ENCODE results near the gene NDUFV1.
"Not testable (repeated sequence)": the region's sequence is repeated elsewhere in the genome, so short reads cannot be mapped to it uniquely, and the experiment has no call there.

The NDUFV1 gene

DNA sequence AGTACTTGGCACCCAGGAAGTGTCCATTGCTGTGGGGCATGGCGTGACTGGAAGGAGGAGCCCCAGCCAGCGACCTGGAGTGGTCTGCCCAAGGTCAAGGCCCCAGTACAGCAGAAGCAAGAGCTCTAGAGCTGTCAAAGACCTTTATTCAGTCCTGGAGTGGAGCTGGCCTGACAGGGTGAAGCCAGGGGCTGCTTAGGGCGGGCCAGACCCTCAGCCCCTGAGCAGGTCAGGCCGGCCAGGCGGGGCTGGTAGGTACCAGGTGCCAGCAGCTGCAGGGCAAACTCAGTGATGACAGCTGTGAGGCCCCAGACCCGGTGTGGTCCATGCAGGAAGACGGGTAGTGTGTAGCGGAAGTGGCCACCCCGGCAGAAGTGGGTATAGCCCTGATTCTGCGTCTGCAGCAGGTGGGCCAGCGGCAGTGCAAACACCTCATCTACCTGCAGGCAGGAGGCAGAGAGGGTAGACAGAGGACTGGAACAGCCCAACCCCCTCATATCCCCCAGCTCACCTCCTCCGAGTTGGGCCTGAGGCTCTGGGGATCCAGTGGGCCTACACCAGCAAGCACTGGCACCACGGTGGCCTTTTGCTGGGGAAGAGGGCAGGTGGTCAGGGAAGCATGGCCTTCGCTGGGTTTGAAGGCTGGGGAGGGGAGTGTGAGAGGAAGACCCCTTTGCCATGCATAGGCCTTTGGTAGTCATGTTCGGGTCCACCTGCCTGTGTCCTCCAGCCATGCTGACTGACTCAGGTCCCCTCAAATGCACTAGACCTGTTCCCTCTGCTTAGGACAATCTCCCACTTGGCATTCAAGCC, 21.3 kb downstream of the NDUFV1 start:
- no peak for DNase-seq (ENCODE audit: low read depth in 3 of 3)

DNA sequence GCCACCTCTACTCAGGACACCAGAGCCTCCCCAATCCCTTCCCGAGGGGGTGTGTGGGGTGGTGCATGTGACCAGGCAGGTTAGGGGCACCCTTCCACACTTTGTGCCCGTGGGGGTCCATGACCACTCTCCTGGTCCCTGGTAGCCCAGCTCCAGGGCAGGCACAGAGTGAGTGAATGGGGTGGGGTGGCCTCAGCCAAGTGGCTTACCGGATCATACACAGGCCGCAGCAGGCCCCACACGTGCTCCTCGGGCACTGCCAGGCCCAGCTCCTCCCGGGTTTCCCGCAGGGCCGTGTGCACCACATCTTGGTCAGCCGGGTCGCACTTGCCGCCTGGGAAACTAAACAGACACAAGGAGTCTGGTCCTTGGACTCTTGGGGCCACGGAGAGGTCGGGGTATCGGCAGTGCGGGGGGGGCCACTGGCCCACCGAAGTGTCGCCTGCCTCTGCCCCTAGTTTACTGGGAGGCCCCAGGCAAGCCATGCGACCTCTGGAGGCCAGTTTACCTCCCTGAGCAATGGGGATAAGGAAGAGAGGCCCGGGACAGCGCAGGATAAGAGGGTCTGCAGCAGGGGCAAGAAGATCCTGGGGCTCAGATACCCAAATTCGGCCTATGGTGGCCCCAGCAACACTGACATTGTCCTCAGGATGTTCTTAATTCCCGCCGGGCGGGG, 22.1 kb downstream of the NDUFV1 start:
- DNase-seq (ENCODE audit: low read depth in 3 of 3), result no peak

DNA sequence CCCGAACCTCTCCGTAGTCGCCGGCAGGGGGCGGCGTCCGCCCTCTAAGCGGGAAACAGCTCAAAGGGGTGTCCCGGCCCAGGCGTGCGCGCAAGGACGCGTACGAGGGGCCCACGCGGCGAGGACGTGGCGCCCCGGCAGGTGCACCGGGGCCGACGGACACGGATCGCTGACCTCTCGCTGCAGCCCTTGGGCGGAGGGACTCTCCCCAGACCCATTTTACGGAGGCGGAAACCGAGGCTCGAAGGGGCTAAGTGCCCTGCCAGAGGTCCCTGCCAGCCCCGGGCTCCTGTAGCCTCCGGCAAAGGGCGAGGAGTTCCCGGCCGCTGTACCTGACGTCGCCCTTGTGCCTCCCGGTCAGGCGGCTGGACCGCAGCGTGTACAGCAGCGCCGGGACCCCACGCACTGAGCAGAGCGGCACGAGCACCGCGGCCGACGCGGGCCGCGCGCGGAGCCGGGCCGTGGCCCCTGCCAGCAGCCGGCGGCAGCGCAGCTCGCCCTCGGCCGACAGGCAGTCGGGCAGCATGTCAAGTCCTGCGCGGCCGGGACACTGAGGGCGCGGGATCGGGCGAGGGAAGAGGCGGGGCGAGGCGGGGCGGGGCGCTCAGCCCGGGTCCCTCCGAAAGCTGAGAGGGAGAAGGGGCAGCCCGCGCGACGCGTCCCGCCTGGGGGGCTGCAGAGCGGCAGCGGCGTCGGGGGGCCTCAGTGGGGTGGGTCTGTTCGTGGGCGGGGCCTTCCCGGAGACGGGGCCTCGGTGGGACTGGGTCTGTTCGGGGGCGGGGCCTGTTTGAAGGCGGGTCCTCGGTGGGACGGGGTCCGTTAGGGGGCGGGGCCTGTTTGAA, 22.9 kb downstream of the NDUFV1 start, which contains the start of gene NUDT8:
Gene NUDT8, minus strand, starts transcription at position 552 of the 842 bp plus-strand sequence. Its CDS starts 26 bp downstream, at position 526.
- DNase-seq (ENCODE audit: low read depth in 3 of 3), result peak; percentile 77 to 99 (median 77)

DNA sequence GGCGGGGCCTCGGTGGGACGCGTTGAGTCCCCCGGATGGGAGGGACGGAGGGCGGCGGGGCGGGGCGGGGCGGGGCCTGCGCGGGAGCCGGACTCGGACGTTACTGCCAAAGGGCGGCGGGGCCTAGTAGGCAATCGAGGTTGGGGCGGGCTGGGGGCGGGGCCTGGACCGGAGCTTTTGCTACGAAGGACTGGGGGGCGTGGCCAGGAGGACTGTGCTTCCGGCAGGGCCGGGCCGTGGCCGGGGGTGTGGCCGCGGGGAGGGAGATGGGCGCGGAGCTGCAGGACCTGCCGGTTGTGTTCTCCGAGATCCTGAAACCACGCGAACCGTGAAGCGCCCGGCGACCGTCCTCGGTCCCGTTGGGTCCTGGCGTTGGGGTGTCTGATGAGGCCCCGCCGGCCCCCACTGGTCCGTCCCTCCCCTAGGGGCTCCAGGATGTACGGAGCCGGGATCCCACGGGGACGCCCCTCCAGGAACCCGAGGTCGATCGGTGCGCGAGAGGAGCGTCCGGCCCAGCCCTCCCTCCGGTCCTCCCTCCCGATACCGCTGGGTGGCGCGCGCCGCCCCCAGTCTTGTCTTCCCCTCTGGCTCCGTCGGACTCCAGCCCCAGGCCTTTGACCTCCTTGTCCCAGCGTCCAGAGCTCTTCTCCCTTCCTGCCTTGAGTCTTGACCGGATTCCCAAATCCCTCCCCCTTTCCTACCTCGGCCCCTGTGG, 23.6 kb downstream of the NDUFV1 start:
- DNase-seq (ENCODE audit: low read depth in 3 of 3), result peak in 2 of 3 experiments; percentile 87 to 94

DNA sequence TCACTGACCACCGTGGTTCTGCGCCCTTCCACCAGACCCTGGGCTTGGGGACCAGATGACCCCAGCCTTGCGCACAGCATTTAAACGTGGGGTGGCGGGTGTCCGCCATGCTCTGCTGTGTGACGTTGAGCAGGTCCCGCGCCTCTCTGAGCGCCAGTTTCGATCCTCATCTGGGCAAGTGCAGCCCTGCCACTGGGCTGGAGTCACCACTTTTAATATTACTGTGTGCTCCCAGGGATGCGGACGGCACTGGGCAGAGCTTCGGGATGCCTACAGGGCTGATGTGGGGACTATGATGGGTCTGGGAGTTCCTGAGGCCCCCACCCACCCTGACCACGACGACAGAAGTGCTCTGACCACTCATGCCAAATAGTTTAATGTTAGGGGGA, 24.2 kb downstream of the NDUFV1 start:
- no peak for DNase-seq (ENCODE audit: low read depth in 3 of 3)

DNA sequence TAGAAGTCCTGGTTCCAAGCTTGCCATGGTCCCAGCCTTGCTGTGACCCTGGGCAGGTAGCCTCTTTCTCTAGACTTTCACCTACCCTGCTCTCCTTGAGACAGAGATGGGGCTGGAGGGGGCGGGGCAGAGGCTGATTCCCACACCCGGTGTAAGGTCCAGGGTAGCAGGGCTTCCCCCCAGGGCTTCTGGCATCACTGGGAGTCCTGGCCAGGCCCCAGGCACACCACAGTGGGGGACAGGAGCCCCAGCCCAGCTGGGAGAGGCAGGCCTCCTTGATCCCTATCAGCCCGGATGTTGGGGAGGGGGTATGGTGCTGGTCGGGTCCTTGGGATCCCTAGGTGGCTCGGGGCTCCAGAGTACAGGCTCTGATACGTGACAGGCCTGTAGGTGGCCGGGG, 24.7 kb downstream of the NDUFV1 start:
- DNase-seq (ENCODE audit: low read depth in 3 of 3), result no peak

DNA sequence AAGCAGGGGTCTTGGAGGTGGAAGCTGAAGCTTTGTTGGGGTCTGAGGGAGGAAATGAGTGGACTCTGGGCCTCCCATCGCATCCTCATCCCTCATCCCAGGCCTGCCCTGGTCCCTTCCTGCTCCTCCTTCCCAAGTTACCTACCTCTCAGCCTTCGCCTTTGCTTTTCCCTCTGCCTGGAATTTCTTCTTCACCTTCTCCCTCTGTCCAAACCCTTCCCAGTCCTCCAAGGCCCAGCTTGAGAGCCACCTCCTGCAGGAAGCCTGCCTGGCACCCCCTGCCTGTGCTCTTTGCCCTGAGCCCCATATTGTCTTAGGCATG, 25.1 kb downstream of the NDUFV1 start:
- DNase-seq (ENCODE audit: low read depth in 3 of 3), result no peak

DNA sequence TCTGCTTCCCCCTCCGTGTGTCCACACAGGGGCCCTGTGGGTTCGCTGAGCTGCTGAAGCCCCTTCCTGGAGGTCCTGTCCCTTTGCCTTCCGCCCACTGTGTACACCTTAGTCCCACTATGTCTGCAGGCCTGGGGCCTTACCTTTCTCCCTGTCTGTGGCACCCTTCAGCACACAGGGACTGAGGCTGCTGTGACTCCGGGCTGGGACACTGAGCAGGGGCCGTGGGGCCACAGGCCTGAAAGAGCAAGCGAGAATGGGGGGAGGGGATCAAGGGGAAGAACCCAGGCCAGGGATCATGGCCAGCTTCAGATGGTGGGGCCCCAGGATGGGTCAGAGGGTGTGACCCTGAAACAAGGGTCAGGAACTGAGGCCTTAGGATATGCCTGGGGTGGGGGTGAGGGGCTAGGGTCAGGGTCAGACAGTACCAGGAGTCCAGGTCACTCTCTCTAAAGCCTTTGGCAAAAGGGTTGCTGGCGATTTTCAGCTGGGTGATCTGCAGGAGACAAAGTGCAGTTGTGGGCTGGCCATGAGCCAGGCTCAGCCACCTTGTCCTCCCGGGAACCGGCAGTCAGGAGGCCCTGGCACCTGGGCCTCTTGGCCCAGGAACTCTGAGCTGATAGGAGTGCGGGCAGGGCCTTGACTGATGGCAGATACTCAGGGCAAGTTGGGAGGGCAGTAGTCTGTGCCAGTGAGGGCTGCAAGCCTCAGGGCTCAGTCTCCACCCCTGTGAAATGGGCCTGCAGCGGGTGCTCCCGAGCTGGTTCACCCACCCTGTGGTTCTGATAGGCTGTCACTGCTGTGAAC, 25.6 kb downstream of the NDUFV1 start:
- no peak for DNase-seq (ENCODE audit: low read depth in 3 of 3)

DNA sequence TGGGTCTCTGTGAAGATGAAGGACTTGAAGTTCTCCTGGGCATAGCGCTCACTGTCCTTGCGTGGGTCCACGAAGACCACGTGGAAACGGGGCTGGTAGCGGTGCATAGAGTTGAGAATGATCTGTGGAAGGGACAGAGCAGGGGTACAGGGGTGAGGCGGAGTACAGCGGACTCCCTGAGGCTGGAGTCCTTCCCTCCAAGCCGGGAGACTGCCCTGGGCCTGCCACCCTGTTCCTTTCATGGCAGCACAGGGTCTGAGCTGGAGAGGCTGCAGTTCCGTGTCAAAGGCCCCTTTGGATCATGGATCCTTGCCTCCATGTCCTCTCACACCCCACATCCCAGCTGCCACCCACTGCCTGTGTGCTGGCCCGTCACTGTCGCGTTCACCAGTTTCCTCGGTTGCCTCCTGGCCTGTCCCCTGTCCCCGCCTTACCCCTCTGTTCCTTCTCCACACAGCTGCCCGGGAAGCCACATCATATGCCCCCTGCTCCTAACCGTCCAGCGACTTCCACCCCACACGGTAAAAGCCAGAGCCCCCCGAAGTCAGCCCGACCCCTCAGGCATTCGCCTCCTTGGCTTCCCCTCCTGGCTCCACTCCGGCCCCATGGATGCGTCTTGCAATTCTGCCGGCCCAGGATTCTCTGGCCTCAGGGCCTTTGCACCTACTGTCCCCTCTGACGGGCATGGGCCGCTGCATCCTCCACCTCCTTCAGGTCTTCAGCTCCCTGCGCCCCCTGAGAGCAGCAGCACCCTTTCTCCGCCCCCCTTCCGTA, 26.4 kb downstream of the NDUFV1 start:
- DNase-seq (ENCODE audit: low read depth in 3 of 3), result no peak

DNA sequence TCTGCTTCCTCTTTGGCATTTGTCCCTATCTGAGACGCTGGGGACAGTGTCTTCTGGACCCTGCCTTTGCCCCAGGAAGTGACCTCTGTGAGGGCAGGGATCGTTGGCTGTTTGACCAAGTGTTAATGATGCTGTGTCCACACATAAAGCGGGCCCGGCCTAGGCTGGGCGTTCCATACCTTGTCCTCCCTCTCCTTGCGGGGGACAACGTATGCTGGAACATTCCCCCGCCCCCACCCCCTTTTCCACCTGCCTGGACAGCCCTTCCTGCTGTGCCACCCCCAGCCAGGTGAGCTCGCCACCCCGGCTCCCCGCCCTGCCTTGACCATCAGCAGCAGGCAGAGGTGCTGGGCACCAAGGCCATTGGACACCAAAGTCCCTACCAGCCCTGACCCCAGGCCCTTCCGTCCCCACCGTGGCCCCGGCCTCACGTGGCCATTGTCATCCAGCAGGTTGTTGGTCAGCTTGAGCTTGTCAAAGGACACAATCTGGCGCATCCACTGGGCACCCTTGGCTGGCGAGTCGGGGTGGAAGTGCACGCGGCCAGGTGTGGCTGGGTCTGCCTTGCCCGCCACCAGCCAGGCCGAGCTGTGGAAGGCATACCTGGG, 27.1 kb downstream of the NDUFV1 start:
- DNase-seq (ENCODE audit: low read depth in 3 of 3), result no peak

DNA sequence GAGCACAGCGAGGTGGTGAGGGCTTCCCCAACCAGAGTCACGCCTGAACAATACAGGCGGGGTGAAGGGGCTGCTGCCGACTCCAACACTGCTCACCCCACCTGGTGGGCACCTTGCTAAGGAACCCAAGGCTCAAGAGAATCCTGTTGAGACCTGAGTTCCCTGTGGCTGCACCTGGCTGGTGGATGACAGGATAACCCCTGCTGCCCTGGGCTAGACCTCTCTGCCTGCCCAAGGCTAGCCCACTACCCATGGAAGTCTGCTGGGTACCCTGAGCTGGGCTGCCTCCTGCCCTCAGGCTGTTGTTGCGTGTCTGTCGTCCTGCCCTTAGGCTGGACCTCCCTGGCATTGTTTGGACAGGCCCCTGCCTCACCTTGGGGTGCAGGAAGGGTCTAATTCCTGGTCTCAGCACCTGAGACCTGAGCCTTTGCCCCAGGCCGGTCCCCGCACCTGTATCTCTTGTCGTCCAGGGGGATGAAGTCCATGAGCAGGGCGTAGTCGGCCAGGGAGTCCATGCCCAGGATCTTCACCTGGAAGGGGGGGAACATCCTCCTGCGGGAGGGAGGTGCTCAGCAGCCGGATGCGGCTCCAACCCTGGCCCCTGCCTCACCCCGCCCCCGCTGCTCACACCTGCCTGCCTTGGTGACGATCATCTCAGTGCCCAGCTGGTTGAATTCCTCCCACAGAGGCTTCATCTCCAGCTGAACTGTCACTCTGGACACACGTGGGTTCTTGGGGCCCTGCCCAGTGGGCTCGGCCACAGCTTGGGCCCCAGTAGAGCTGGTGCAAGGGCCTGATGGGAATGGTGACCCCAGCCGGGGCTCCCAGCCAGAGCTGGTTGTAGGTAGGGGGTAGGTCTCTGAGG, 27.9 kb downstream of the NDUFV1 start:
- no peak for DNase-seq (ENCODE audit: low read depth in 3 of 3)

DNA sequence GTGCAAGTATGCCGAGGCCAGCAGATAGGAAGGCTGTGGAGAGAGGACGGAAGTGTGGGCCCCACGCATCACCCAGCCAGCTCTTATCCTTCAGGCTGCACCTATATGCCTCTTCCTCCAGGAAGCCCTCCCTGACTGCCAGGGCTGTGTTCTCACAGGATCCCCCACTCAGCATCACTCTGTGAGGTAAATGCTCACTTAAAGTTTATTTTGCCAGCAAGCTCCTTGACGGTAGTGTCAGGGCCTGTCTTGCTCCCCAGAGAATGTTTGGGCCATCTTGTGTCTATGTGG, 28.4 kb downstream of the NDUFV1 start:
- DNase-seq (ENCODE audit: low read depth in 3 of 3), result no peak

DNA sequence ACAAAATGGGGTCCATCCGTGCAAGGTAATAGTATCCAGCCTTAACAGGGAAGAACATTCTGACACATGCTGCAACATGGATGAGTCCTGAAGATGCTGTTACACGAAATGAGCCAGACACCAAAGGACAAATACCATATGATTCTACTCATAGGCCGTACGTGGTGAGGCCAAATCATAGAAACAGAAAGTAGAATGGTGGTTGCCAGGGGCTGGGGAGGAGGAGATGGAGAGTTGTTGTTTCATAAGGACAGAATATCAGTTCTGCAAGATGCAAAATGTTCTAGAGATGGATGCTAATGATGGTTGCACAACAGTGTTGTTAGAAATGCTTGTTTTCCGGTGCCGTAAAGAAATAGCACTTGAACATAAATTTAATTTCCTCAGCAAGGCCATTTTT, 30.2 kb downstream of the NDUFV1 start:
- no peak for DNase-seq (ENCODE audit: low read depth in 3 of 3)

DNA sequence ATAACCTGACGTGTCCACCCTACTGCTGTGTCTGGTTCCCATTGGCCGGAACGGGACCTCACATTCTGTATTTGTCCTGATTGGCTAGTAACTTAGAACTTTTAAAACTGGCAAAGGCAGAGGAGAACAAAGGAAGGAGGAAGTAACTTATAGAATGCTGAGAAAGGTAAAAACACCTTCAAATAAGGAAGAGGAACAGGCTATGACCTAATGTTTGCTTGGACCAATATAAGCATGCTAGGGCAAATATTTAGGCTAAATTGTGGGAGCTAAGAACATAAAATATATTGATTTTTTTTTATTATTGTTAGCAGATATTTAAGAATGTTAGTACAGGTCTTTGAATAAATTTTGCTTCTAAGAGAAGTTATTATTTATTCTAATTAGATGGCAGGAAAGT, 30.7 kb downstream of the NDUFV1 start:
- not testable (repeated sequence) for DNase-seq (ENCODE audit: low read depth in 3 of 3)

DNA sequence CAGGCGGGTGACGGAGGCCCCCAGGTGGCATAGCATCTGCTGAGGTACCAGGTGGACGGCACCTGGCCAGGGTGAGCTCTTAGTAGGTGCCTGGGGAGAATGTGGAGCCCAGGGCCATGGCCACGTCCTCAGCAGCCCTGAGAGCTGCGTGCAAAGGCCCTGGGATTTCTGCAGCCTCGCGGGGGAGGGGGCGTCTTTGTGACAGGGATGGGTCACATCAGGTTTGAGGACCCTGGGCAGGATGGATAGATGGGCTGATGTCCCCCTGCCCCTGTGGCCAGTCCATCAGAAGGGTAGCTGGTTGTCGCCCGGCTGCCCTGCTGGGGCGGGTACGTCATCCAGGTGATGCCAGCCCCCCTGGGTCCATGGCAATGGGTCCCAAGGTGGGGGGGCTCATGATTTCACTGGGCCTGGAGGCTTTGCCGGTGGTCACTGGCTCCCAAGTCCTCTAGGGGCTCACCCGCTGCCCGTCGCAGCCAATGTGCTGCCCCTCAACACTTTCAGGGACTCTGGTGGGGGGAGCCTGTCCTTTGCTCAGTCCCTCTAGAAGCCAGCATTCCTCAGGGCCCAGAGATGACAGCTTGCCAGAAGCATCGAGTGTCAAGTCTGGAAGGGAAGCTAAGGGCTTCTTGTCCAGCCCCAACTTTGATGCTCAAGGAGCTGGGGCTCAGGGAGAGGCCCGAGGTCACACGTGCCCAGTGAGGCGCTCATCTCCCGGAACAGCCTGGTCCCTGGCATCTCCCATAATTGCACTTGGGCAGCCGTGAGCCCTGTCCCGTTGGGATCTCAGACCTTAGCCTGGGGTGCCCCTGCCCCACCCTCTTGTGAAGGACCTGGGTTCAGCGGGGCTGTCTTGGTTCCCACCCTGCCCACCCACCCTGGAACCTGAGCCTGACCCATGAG, 32.0 kb downstream of the NDUFV1 start:
- DNase-seq (ENCODE audit: low read depth in 3 of 3), result no peak

DNA sequence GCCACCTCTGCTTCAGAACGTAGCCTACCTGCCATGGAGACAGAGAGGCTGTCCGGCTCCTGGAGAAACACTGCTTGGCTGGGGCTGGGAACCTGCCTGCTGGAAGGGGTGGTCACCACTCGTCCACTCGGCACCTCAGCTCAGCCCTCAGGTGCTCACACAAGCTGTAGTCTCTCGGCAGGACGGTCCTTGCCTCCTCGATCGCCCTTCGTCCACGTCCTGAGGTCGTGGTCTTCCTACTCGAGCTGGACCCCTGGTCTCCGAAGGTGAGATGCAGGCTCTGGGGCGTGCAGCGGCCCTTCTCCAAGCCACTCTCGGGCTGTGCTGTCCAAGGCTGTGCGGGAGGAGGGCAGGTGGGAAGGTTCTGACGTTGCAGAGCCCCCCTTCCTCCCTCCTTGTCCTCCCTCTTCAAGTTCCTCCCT, 32.7 kb downstream of the NDUFV1 start, which contains the start of gene TBX10:
Gene TBX10, minus strand, starts transcription at position 326 of the 422 bp plus-strand sequence. Its CDS starts 291 bp downstream, at position 35.
- DNase-seq (ENCODE audit: low read depth in 3 of 3), result no peak

DNA sequence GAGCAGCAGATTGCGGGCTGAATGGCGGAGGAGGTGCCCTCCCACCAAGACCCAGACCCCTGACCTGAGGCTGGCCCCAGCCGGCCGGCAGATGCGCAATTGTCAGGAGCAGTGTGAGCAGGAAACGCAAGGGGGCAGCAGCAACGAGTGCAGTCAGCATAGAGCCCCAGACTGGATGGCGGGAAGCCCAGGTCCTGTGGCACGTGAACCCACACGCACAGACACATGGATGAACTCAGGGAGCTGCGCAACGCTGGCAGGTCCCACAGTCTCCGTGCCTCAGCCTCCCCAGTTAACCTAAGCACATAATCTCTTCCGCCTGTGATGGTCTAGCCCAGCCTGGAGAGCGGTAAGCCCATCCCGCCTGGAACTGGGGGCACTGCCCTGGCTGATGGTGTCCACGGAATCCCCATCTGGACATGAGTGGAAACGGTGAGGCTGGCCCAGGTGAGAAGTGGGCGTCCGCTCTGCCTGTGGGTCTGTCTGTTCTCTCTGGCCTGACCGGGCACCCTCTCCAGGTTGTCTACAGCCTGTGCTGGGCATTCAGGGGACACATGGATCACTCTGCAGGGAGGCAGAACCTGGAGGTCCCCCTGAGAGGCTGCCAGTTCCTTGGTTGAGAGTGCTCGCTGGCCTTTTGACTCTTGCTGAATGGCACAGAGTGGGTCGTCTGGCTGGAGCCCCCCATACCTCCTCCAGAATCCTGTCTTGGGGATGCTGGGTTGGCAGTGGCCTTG, 33.5 kb downstream of the NDUFV1 start:
- peak; percentile 33 to 44 (median 35) for DNase-seq (ENCODE audit: low read depth in 3 of 3)
